K562 (cell line): ENCODE data around the gene FSTL4. TPM values are rescaled to one million over a fixed set of nuclear protein-coding genes. Genes with fewer than 3 reads are reported as not detected.

ENCODE experiments used
- E2F4 ChIP-seq: sonication (generic); formaldehyde crosslinking; IDR thresholded peaks from 2 replicates; pipeline ENCODE4 v1.8.0; 2022; ENCODE audit warnings: mild to moderate bottlenecking, low read depth, missing genetic modification reagents
- FOXP1 ChIP-seq: sonication (generic); formaldehyde crosslinking; IDR thresholded peaks from 2 replicates; pipeline ENCODE4 v1.8.0; 2022; ENCODE audit warnings: mild to moderate bottlenecking, missing genetic modification reagents
- HDAC6 ChIP-seq: IDR thresholded peaks from 2 replicates; pipeline ENCODE4 v1.6.1; 2012; ENCODE audit warnings: low read depth, mild to moderate bottlenecking, control low read depth, inconsistent platforms, low read length, moderate library complexity
- MBD1 ChIP-seq: fragments of 250-450 bp; sonication (Bioruptor Pico); IDR thresholded peaks from 2 replicates; pipeline ENCODE4 v1.8.0; 2022; ENCODE audit warnings: inconsistent platforms
- MYC ChIP-seq, 2 experiments: fragments of 250-450 bp in 1 of 2; sonication (Bioruptor Pico) in 1 of 2; IDR thresholded peaks; 2 replicates each; pipeline versions ENCODE4 v1.5.1 to v1.6.1; 2012 to 2021; ENCODE audit warnings: low read depth in 2 of 2, borderline replicate concordance in 1 of 2, improper control_type of control experiment in 1 of 2, low read length in 1 of 2, mild to moderate bottlenecking in 1 of 2, moderate library complexity in 1 of 2
- SMAD4 ChIP-seq: fragments of 250-450 bp; sonication (Bioruptor Pico); conservative IDR thresholded peaks from 2 replicates; pipeline ENCODE4 v1.8.0; 2021; ENCODE audit warnings: inconsistent platforms, mild to moderate bottlenecking, moderate library complexity
- U2AF1 ChIP-seq: fragments of 200-400 bp; formaldehyde crosslinking; optimal IDR thresholded peaks from 2 replicates; pipeline ENCODE3; 2017; ENCODE audit warnings: mild to moderate bottlenecking, low read depth, low read length, moderate library complexity
- ZBTB34 ChIP-seq: fragments of 250-450 bp; sonication (Bioruptor Pico); IDR thresholded peaks from 2 replicates; pipeline ENCODE4 v1.8.0; 2021; ENCODE audit warnings: mild to moderate bottlenecking, moderate library complexity
- ZNF586 ChIP-seq: fragments of 450-650 bp; formaldehyde crosslinking; conservative IDR thresholded peaks from 2 replicates; pipeline ENCODE4 v1.4.0; 2020; ENCODE audit warnings: mild to moderate bottlenecking, moderate library complexity
- ZNF644 ChIP-seq: fragments of 200-800 bp; sonication (Bioruptor generic); IDR thresholded peaks from 2 replicates; pipeline ENCODE4 v1.6.1; 2016; ENCODE audit warnings: low read depth, missing genetic modification characterization, missing compliant biosample characterization
- polyA plus RNA-seq, 8 experiments: library from polyadenylated mRNA; depleted of rRNA in 4 of 8; stranded (reverse) in 5 of 8; unstranded in 3 of 8; fragments of >200 nt; fragmentation: Nextera tagmentation in 2 of 8; fragmentation: Illumina TruSeq in 1 of 8; extraction: Ambion mirVana in 2 of 8; extraction: Trizol in 1 of 8; gene quantifications; 2 replicates each; pipeline versions ENCODE4 v1.2.1 to v1.2.3, GENCODE V29; 2011 to 2014; ENCODE audit warnings: inconsistent platforms in 1 of 8, missing spikeins in 1 of 8
- total RNA-seq, 7 experiments: library from RNA; depleted of rRNA in 6 of 7; stranded (reverse); fragments of >200 nt in 6 of 7; fragmentation: Illumina TruSeq in 2 of 7; extraction: Trizol in 2 of 7; gene quantifications; 2 replicates each; pipeline versions ENCODE4 v1.2.1 to v1.2.3, GENCODE V29; 2011 to 2021; ENCODE audit warnings: low replicate concordance in 1 of 7

Gene FSTL4
- total and polyA plus RNA-seq, 9 of the 15 experiments (the other 6 are each of a cell fraction or from before 2014, with no cell fraction given): 0.08 to 0.18 (median 0.10) TPM; not detected in 5

GRCh38 chr5:133232911-133233310 lies 379.4 kb downstream of the FSTL4 start (continued):
- TF ChIP-seq E2F4 (CRISPR knock-in tag) (no peak), ZNF644 (no peak), MYC (IDR thresholded peaks at IDR 0.05; ENCODE audit: low read depth, low read length) (no peak), MYC (CRISPR knock-in tag; IDR thresholded peaks at IDR 0.05; ENCODE audit: borderline replicate concordance, low read depth) (no peak), FOXP1 (no peak), ZNF586 (no peak), U2AF1 (no peak), MBD1 (CRISPR knock-in tag) (no peak), ZBTB34 (CRISPR knock-in tag) (no peak), SMAD4 (CRISPR knock-in tag) (no peak), HDAC6 (no peak)
- TF ChIP-seq, all 486 proteins: peak for 0
